ENCODE results near the gene TMEM170B.

The TMEM170B gene

DNA sequence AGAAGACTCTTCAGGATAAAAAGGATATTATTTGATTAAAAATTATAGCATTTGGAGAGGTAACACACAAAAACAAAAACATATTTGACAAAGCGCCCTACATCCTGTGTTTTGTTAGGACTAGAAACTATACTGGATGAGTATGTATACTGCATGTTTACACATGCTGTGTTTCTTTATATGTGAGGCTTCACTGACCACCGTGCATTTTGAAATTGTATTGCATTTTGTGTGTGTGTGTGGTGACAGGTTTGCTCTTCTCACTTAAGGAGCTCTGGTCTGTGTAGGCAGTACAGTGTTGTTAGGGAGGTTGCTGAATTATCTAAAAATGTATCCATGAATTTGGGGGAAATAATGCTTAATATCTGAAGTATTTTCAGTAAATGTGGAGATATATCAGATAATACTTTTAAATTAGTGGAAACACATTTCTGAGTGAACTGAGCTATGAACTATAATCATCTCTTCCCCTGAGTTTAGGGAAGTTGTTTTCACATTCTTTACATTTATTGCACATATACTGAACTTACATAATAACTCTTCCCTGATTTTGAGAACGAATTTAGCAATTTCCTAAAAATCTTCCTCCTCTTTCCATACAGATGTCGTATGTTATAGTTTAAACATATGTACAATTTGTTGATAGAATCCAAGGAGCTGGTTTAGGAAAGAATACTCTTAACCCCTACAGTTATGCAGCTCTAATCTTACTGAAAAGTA is 43.3 kb downstream of the TMEM170B start:
- in situ Hi-C loops (cut with MboI; ENCODE audit: low sequenced_read_pairs): no loop called here

- in situ Hi-C loops (cut with MboI; ENCODE audit: low sequenced_read_pairs): no loop called here
These were observed 46.7 kb downstream of the TMEM170B start for GRCh38 chr6:11584244-11584643.

DNA sequence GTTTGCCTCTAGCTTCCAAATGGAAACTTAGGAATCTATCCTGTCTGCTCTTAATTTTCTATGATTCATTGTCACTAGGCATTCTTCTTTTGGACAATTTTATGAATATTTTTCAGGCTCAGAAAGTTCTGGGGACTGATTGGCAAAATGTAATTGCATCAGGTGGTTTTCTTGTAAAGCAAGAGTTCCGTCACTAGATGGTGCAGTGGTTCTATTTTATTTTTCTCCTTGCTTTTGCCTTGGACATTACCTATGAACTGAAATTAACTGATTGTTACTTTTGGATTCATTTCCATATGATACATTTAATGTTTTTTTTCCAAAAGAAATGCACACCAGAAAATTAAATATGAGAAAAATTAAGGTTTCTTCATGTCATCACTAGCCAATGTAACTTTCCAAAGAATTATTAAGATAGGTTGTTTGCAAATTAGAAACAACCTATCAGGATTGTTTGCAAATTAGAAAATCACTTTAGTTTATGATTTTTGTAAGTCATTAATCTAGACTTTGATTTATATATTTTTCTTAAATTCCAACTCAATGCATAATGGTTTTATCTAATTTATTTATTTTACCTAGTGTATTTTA is 48.0 kb downstream of the TMEM170B start:
- in situ Hi-C loops (cut with MboI; ENCODE audit: low sequenced_read_pairs): no loop called here

DNA sequence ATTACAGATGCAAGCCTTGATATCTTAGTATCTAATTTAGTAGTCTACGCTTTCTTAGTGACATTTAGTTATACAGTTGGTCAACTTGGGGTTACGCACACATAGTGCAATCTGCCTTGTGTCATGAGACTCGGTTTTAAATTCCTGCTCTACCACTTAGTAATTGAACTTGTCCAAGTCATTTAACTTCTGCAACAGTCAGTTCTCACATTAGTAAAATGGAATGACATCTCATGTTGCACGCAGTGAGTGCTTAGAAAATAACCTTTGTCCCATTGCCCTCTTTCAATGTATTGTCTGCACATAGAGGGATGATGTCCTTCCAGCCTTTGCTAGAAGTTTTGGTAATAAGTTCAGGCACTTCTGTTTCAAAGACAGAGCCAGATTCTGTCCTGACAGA is 48.6 kb downstream of the TMEM170B start:
- in situ Hi-C loops (cut with MboI; ENCODE audit: low sequenced_read_pairs): no loop called here

DNA sequence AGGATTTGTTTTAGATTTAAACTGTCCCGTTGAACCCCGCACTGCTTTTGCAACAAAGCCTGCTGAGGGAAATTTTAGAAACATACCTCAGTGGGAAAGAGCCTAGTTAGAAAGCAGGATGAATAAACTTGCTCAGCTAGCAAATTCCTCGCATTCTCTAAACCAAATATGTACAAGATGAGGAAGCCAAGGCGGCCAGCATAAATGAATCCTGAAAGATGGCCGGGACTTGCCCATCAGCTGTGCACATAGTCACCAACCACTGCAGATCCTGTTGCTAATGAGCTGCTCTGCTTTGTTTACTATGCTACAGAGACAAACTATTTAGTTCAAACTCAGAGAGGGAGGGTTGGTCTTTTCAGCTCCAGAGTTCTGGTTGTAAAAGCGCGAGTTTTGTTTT is 49.0 kb downstream of the TMEM170B start:
- in situ Hi-C loops (cut with MboI; ENCODE audit: low sequenced_read_pairs): no loop called here

DNA sequence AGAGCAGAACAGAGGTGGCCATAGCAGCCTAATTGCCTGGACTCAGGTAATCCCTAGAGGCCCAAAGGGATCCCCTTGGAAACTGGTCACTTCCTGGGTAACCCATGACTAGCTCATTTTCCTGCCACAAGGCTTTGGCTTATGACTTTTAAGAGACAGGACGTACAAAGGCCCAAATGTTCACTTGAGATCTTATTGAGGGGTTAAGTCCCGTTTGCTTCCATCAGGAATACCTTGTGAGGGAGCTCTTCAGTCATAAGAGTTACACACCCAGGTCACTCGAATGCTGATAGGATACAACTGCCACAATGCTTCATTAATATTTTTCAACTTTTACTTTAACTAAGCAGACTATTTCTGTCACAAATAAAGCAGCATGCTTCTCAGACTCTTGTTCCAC is 51.7 kb downstream of the TMEM170B start:
- in situ Hi-C loops (cut with MboI; ENCODE audit: low sequenced_read_pairs): no loop called here

- in situ Hi-C loops (cut with MboI; ENCODE audit: low sequenced_read_pairs): no loop called here
These were observed 54.9 kb downstream of the TMEM170B start for GRCh38 chr6:11592294-11592906.

- in situ Hi-C loops (cut with MboI; ENCODE audit: low sequenced_read_pairs): no loop called here
These were observed 55.5 kb downstream of the TMEM170B start for GRCh38 chr6:11593096-11593495.

DNA sequence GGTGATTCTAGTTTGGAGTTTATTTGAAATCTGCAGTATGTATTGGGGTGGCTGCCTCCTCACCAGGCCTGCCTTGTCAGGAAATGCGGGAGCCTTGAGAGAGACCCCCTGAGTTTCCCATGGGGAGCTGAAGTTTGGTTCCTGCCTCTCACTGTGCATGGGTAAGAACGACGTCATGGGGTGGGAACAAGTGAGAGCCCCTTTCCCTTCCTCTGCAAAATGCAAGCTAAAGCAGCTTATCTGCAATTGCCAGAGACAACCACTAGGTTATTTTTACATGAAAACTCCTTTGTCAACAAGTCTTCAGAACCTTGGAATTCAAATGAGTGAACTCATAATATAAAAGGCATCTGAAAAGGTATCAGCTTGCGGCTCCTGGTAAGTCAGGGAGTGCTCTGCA is 58.4 kb downstream of the TMEM170B start:
- in situ Hi-C loops (cut with MboI; ENCODE audit: low sequenced_read_pairs): no loop called here

DNA sequence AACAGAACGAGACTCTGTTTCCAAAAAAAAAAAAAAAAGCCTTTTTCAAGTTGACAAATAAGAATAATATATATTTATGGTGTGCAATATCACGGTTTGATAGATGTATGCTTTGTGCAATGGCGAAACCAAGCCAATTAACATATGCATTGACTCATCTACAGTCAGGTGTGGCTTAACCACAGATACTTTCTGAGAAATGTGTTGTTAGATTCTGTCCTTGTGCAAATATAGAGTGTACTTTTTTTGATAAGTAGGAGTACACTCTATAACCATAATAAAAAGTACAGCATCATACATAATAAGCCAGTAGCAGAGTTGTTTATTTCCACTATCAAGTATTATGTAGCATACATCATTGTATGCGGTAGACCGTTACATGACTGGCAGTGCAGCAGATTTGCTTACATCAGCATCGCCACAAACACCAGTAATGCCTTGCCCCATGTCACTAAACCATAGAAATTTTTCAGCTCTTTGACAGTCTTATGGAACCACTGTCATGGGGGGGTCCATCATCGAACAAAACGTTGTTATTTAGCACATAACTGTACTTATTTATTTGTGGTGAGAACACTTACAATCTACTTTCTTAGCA is 59.2 kb downstream of the TMEM170B start:
- in situ Hi-C loops (cut with MboI; ENCODE audit: low sequenced_read_pairs): no loop called here

DNA sequence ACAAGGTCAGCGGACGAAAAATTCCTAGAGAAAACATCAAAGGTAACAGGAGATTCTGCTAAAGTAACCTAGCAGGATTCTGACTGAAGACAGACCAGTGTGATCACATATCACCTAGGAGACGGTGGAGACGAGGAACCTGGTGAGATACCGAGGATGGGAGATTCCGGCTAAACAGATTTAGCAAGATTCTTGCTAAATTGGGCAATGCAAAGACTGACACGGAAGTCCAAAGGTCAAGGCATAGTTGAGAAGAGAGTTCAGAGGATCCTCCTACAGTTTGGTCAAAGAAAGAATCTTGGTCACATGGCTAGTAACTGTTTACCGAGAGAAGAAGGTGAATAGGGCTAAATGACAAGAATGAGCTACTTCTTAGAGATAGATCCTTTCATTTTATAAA is 61.1 kb downstream of the TMEM170B start:
- in situ Hi-C loops (cut with MboI; ENCODE audit: low sequenced_read_pairs): no loop called here

DNA sequence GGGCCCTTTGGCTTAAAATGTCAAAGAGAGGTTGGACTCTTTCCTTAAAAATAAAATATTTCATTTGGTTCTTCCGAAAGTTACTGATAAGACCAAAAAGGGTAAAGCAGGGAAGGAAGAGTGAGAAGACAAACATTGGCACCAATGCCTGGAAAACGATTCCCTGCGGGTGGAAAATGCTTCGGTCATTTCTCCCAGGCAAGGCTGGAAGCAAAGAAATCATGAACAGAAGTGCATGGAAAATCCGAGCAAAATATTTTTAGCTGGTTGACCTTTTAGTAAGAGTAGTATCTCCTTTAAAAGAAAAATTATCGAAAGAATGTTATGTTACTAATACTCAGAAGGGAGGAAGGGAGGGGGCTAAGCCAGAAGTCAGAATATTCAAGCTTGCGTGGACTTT is 62.7 kb downstream of the TMEM170B start:
- in situ Hi-C loops (cut with MboI; ENCODE audit: low sequenced_read_pairs): no loop called here

DNA sequence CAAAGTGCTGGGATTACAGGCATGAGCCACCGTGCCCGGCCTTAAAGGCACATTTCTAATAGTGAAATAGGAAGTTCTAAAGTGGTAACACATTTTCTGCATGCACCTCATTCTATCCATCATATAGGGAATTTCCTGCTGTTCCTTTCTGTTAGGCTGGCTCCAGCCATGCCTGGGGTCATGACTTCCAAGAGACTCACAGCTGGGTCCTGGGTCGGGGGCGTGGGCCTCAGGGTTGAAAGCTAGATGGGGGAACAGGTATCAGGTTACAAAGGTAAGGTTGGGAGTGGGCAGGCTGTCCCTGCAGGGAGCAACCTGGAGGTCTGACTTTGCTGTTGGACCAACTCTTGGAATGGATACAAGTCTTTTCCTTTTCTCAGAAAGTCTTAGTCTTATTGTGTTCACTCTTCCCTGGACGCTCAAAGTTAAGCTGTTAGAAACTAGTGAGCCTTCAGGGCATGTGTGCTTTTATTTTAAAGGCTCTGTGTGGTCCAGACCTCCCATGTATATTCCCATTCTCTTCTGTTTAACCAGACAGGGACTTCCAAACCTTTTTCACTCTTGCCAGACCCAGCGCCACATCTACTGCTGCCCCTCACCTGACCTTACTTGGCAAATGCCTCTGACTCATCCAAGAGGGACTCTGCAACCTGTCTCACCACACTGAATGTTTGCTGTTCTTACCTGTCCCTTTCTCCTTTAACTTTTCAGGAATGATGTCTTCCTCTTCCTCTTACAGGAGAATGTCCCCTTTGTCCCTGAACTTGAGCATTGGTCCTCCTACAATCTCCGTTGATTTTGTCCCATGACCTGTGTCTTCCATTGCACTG is 64.4 kb downstream of the TMEM170B start:
- in situ Hi-C loops (cut with MboI; ENCODE audit: low sequenced_read_pairs): no loop called here

- in situ Hi-C loops (cut with MboI; ENCODE audit: low sequenced_read_pairs): no loop called here
These were observed 66.7 kb downstream of the TMEM170B start for GRCh38 chr6:11604215-11604614.

- in situ Hi-C loops (cut with MboI; ENCODE audit: low sequenced_read_pairs): no loop called here
These were observed 67.4 kb downstream of the TMEM170B start for GRCh38 chr6:11604836-11605506.

DNA sequence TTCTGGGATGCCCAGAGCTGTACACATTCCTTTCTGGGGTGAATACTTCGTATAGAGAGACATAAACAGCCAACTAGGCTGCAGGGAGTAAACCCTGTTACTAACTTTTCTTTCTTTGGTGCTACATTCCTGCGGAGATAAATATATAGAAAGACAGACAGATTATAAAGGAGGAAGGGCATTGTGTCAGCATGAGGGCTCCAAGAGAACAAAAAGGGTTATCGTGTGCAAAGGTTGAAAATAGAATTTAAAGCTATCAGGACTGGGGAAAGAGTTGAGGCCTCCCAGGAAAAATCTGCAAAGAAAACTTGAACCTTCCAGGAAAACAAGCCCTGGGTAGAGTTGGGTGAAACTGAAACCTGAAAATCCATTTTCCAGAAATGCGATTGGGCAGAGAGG is 68.0 kb downstream of the TMEM170B start:
- in situ Hi-C loops (cut with MboI; ENCODE audit: low sequenced_read_pairs): no loop called here

DNA sequence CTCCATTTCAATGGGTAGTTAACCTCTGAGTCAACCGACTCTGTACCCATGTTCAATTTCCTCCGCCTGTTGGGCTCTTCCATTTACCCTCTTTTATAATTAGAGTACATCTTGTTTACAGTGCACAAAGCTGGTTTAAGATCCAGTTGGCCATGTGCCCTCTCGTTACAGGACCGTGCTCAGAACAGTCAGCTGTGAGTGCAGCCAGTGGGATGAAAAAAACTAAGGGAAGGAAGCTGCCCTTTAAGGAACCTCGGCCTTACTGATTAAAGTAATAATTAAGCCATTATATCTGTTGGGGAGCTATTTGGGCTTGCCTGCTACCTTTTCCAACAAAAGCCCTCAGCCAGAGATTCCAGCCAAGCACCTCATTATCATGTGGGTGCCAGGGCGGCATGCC is 68.8 kb downstream of the TMEM170B start:
- in situ Hi-C loops (cut with MboI; ENCODE audit: low sequenced_read_pairs): no loop called here

DNA sequence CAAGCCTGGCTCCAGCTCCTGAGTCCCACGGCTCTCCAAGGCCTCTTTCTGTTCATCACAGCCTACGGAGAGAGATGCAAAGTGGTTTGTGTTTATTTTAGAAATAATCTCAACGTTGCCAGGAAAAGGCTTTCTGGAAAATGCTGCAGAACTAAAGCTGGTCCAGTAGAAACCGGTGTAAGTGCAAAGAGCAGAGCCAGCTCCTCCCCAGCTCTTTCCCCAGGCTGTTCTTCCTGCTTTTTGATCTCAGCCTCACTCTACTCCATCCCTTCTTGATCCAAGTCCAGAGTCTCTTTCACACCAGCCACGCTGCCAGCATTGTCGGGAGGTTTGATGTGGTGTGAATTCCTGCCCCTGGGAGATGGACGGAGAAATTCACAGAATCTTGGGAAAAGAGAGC is 69.8 kb downstream of the TMEM170B start:
- in situ Hi-C loops (cut with MboI; ENCODE audit: low sequenced_read_pairs): no loop called here

- in situ Hi-C loops (cut with MboI; ENCODE audit: low sequenced_read_pairs): no loop called here
These were observed 71.2 kb downstream of the TMEM170B start for GRCh38 chr6:11608600-11609323.
